Neural cell (in vitro differentiated cells): Measurements from ENCODE around the gene NRSN2. TPM values are rescaled to one million over a fixed set of nuclear protein-coding genes. Genes with fewer than 3 reads are reported as not detected.

Experiments used
- H2AFZ ChIP-seq: fragments of 200-600, 300-800 bp; sonication (generic), shearing (Covaris generic); 2 replicates; pipeline ENCODE4 v1.6.0; 2014; ENCODE audit warnings: low read depth, mild to moderate bottlenecking, antibody characterized with exemption, low read length, moderate library complexity
- H3F3A ChIP-seq: fragments of 200-600 bp; shearing (Covaris generic); 2 replicates; pipeline ENCODE4 v1.6.1; 2016; ENCODE audit warnings: mild to moderate bottlenecking, moderate library complexity, mixed read lengths, antibody characterized with exemption, low read length; ENCODE audit not compliant: insufficient read depth, poor library complexity, severe bottlenecking
- H3K27ac ChIP-seq: fragments of 200-600, 300-800 bp; sonication (generic), shearing (Covaris generic); 2 replicates; pipeline ENCODE4 v1.5.1; 2014; ENCODE audit warnings: mild to moderate bottlenecking, low read length, moderate library complexity
- H3K27me3 ChIP-seq: fragments of 300-800, 200-600 bp; sonication (generic), shearing (Covaris generic); 2 replicates; pipeline ENCODE4 v1.6.0; 2014; ENCODE audit warnings: mild to moderate bottlenecking, low read depth, low read length, moderate library complexity; ENCODE audit not compliant: insufficient read depth
- H3K36me3 ChIP-seq: fragments of 300-800, 200-600 bp; sonication (generic), shearing (Covaris generic); 2 replicates; pipeline ENCODE4 v1.5.1; 2014; ENCODE audit warnings: mild to moderate bottlenecking, antibody characterized with exemption, low read length, moderate library complexity; ENCODE audit not compliant: insufficient read depth
- H3K4me2 ChIP-seq: fragments of 300-800, 200-600 bp; sonication (generic), shearing (Covaris generic); 2 replicates; pipeline ENCODE4 v1.6.0; 2014; ENCODE audit warnings: mild to moderate bottlenecking, low read length
- H3K4me3 ChIP-seq: fragments of 300-800, 200-600 bp; sonication (generic), shearing (Covaris generic); 2 replicates; pipeline ENCODE4 v1.5.1; 2014; ENCODE audit warnings: mild to moderate bottlenecking, low read length, moderate library complexity
- H3K79me2 ChIP-seq: fragments of 200-600 bp; shearing (Covaris generic); replicated peaks from 2 replicates; pipeline ENCODE4 v1.6.0; 2014; ENCODE audit warnings: mild to moderate bottlenecking, low read length, moderate library complexity; ENCODE audit not compliant: insufficient read depth
- H3K9ac ChIP-seq: fragments of 300-800, 200-600 bp; sonication (generic), shearing (Covaris generic); 2 replicates; pipeline ENCODE4 v1.6.1; 2016; ENCODE audit warnings: mild to moderate bottlenecking, low read length, mixed read lengths
- H3K9me2 ChIP-seq: fragments of 200-600 bp; shearing (Covaris generic); 2 replicates; pipeline ENCODE4 v1.6.1; 2016; ENCODE audit warnings: mild to moderate bottlenecking, low read length, mixed read lengths; ENCODE audit not compliant: insufficient read depth
- H3K9me3 ChIP-seq: fragments of 200-600, 300-800 bp; sonication (generic), shearing (Covaris generic); 2 replicates; pipeline ENCODE4 v1.6.1; 2016; ENCODE audit warnings: mild to moderate bottlenecking, mixed run types, low read length, moderate library complexity, mixed read lengths
- H4K20me1 ChIP-seq: fragments of 200-600 bp; shearing (Covaris generic); 2 replicates; pipeline ENCODE4 v1.6.1; 2016; ENCODE audit warnings: mild to moderate bottlenecking, mixed run types; ENCODE audit not compliant: insufficient read depth
- EP300 ChIP-seq: fragments of 450-650 bp; conservative IDR thresholded peaks from 2 replicates; pipeline ENCODE4 v1.6.1; 2014; ENCODE audit warnings: antibody characterized with exemption, mild to moderate bottlenecking, moderate library complexity; ENCODE audit not compliant: poor library complexity, severe bottlenecking
- EZH2 ChIP-seq: fragments of 200-600, 300-800 bp; shearing (Covaris generic), sonication (generic); IDR thresholded peaks from 2 replicates; pipeline ENCODE4 v1.6.1; 2014; ENCODE audit warnings: antibody characterized with exemption, low read length, borderline replicate concordance, mild to moderate bottlenecking; ENCODE audit not compliant: insufficient read depth, poor library complexity, severe bottlenecking
- MXI1 ChIP-seq: fragments of 450-650 bp; conservative IDR thresholded peaks from 2 replicates; pipeline ENCODE4 v1.6.1; 2014; ENCODE audit warnings: antibody characterized with exemption, mild to moderate bottlenecking; ENCODE audit not compliant: poor library complexity, severe bottlenecking
- POLR2AphosphoS5 ChIP-seq: IDR thresholded peaks from 2 replicates; pipeline ENCODE4 v1.6.1; 2012
- RAD21 ChIP-seq: fragments of 450-650 bp; conservative IDR thresholded peaks from 2 replicates; pipeline ENCODE4 v1.6.1; 2014; ENCODE audit warnings: antibody characterized with exemption, mild to moderate bottlenecking, moderate library complexity
- SMC3 ChIP-seq: fragments of 450-650 bp; conservative IDR thresholded peaks from 2 replicates; pipeline ENCODE4 v1.6.1; 2014; ENCODE audit warnings: antibody characterized with exemption, mild to moderate bottlenecking, moderate library complexity; ENCODE audit not compliant: poor library complexity
- TAF1 ChIP-seq: IDR thresholded peaks from 2 replicates; pipeline ENCODE4 v1.6.1; 2012; ENCODE audit warnings: low read depth
- polyA plus RNA-seq: library from polyadenylated mRNA; depleted of rRNA; stranded (reverse); fragments of >200 nt; gene quantifications from 2 replicates; pipeline ENCODE4 v1.2.3, GENCODE V29; 2014
- TF ChIP-seq, protein P1 (sequence below): IDR thresholded peaks from 2 replicates; pipeline ENCODE4 v1.6.1; 2012; ENCODE audit warnings: borderline replicate concordance
- TF ChIP-seq, protein P2 (sequence below): fragments of 450-650 bp; IDR thresholded peaks from 2 replicates; pipeline ENCODE4 v1.5.1; 2014; ENCODE audit warnings: antibody characterized with exemption, mild to moderate bottlenecking, moderate library complexity; ENCODE audit not compliant: poor library complexity, severe bottlenecking

Gene NRSN2
- polyA plus RNA-seq, 1 donor from 2014 or later: 19.6 TPM

- no peaks in the 10 kb centered on the region for H3K9me3 ChIP-seq
- no peak overlapping the region for H2AFZ ChIP-seq
- H3K27ac ChIP-seq: no peak overlapping the region
- H4K20me1 ChIP-seq: no peaks in the 10 kb centered on the region
- no peaks in the 10 kb centered on the region for H3K36me3 ChIP-seq
- no peaks in the 10 kb centered on the region for H3K9me2 ChIP-seq
- no peaks in the 10 kb centered on the region for H3K27me3 ChIP-seq
- H3K9ac ChIP-seq: no peak overlapping the region
- H3F3A ChIP-seq: peaks cover 5% of the 10 kb centered on the region
- peaks cover 3% of the 10 kb centered on the region for H3K79me2 ChIP-seq
- no peak overlapping the region for H3K4me2 ChIP-seq
- TF ChIP-seq EZH2 (no peak), TAF1 (no peak), SMC3 (no peak), MXI1 (no peak), POLR2AphosphoS5 (no peak), RAD21 (no peak), EP300 (no peak)
- TF ChIP-seq, protein P1, sequence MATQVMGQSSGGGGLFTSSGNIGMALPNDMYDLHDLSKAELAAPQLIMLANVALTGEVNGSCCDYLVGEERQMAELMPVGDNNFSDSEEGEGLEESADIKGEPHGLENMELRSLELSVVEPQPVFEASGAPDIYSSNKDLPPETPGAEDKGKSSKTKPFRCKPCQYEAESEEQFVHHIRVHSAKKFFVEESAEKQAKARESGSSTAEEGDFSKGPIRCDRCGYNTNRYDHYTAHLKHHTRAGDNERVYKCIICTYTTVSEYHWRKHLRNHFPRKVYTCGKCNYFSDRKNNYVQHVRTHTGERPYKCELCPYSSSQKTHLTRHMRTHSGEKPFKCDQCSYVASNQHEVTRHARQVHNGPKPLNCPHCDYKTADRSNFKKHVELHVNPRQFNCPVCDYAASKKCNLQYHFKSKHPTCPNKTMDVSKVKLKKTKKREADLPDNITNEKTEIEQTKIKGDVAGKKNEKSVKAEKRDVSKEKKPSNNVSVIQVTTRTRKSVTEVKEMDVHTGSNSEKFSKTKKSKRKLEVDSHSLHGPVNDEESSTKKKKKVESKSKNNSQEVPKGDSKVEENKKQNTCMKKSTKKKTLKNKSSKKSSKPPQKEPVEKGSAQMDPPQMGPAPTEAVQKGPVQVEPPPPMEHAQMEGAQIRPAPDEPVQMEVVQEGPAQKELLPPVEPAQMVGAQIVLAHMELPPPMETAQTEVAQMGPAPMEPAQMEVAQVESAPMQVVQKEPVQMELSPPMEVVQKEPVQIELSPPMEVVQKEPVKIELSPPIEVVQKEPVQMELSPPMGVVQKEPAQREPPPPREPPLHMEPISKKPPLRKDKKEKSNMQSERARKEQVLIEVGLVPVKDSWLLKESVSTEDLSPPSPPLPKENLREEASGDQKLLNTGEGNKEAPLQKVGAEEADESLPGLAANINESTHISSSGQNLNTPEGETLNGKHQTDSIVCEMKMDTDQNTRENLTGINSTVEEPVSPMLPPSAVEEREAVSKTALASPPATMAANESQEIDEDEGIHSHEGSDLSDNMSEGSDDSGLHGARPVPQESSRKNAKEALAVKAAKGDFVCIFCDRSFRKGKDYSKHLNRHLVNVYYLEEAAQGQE: no peak
- TF ChIP-seq, protein P2, sequence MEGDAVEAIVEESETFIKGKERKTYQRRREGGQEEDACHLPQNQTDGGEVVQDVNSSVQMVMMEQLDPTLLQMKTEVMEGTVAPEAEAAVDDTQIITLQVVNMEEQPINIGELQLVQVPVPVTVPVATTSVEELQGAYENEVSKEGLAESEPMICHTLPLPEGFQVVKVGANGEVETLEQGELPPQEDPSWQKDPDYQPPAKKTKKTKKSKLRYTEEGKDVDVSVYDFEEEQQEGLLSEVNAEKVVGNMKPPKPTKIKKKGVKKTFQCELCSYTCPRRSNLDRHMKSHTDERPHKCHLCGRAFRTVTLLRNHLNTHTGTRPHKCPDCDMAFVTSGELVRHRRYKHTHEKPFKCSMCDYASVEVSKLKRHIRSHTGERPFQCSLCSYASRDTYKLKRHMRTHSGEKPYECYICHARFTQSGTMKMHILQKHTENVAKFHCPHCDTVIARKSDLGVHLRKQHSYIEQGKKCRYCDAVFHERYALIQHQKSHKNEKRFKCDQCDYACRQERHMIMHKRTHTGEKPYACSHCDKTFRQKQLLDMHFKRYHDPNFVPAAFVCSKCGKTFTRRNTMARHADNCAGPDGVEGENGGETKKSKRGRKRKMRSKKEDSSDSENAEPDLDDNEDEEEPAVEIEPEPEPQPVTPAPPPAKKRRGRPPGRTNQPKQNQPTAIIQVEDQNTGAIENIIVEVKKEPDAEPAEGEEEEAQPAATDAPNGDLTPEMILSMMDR: no peak
- H3K4me3 ChIP-seq: no peak overlapping the region
Observed at GRCh38 chr20:402898-403581, 56.1 kb downstream of the NRSN2 start.

GRCh38 chr20:403582-403957 is 56.7 kb downstream of the NRSN2 start:
- H3F3A ChIP-seq: peaks cover 5% of the 10 kb centered on the region
- H3K36me3 ChIP-seq: no peaks in the 10 kb centered on the region
- H3K27me3 ChIP-seq: no peaks in the 10 kb centered on the region
- peaks cover 8% of the 10 kb centered on the region for H3K79me2 ChIP-seq
- no peak overlapping the region for H3K9ac ChIP-seq
- no peaks in the 10 kb centered on the region for H4K20me1 ChIP-seq
- H3K4me2 ChIP-seq: no peak overlapping the region
- no peak overlapping the region for H3K27ac ChIP-seq
- no peak overlapping the region for H3K4me3 ChIP-seq
- H2AFZ ChIP-seq: no peak overlapping the region
- no peaks in the 10 kb centered on the region for H3K9me3 ChIP-seq
- TF ChIP-seq, protein P2: no peak
- no peak for TF ChIP-seq EP300
- H3K9me2 ChIP-seq: no peaks in the 10 kb centered on the region
